Hepatocyte (in vitro differentiated cells): Measurements from ENCODE around the gene EVX2. TPM values are rescaled to one million over a fixed set of nuclear protein-coding genes. Genes with fewer than 3 reads are reported as not detected.

Experiments used
- DNase-seq: peaks from one replicate; pipeline ENCODE4 v3.0.0-alpha.2; 2016; ENCODE audit warnings: low spot score
- H2AFZ ChIP-seq: fragments of 200-600 bp; sonication (generic); 2 replicates; pipeline ENCODE4 v1.6.0; 2016; ENCODE audit warnings: antibody characterized with exemption, mild to moderate bottlenecking
- H3K27ac ChIP-seq: fragments of 200-600 bp; sonication (generic); 2 replicates; pipeline ENCODE4 v1.5.1; 2016; ENCODE audit warnings: mild to moderate bottlenecking
- H3K27me3 ChIP-seq: fragments of 200-600 bp; sonication (generic); 2 replicates; pipeline ENCODE4 v1.6.1; 2016
- H3K36me3 ChIP-seq: fragments of 200-600 bp; sonication (generic); replicated peaks from 2 replicates; pipeline ENCODE4 v1.5.1; 2016; ENCODE audit warnings: low read depth; ENCODE audit not compliant: insufficient read depth
- H3K4me1 ChIP-seq: fragments of 200-600 bp; sonication (generic); 2 replicates; pipeline ENCODE4 v1.5.1; 2016; ENCODE audit warnings: mild to moderate bottlenecking, moderate library complexity; ENCODE audit not compliant: insufficient read depth
- H3K4me2 ChIP-seq: fragments of 200-600 bp; sonication (generic); 2 replicates; pipeline ENCODE4 v1.6.0; 2016
- H3K4me3 ChIP-seq: fragments of 200-600 bp; sonication (generic); 2 replicates; pipeline ENCODE4 v1.5.1; 2016; ENCODE audit warnings: mild to moderate bottlenecking
- H3K79me2 ChIP-seq: fragments of 200-600 bp; sonication (generic); 2 replicates; pipeline ENCODE4 v1.6.0; 2017; ENCODE audit warnings: mild to moderate bottlenecking
- H3K9me2 ChIP-seq: fragments of 200-600 bp; sonication (generic); replicated peaks from 2 replicates; pipeline ENCODE4 v1.6.0; 2017; ENCODE audit warnings: mild to moderate bottlenecking; ENCODE audit not compliant: insufficient read depth
- H3K9me3 ChIP-seq: fragments of 200-600 bp; sonication (generic); 2 replicates; pipeline ENCODE4 v1.5.1; 2016; ENCODE audit warnings: low read depth, mild to moderate bottlenecking
- H4K20me1 ChIP-seq: fragments of 200-600 bp; sonication (generic); 2 replicates; pipeline ENCODE4 v1.6.0; 2016; ENCODE audit warnings: mild to moderate bottlenecking; ENCODE audit not compliant: insufficient read depth, poor library complexity, severe bottlenecking
- EZH2 ChIP-seq: fragments of 200-600 bp; sonication (generic); IDR thresholded peaks from 2 replicates; pipeline ENCODE4 v1.6.1; 2016; ENCODE audit warnings: antibody characterized with exemption, mild to moderate bottlenecking, borderline replicate concordance
- EZH2phosphoT487 ChIP-seq: fragments of 200-600 bp; sonication (generic); IDR thresholded peaks from one replicate; pipeline ENCODE4 v1.6.1; 2018; ENCODE audit warnings: antibody characterized with exemption, mild to moderate bottlenecking, low read depth, moderate library complexity; ENCODE audit not compliant: unreplicated experiment, severe bottlenecking
- WGBS: methylation state at CpG from one replicate; pipeline ENCODE4 v1.1.6; 2016; ENCODE audit warnings: low lambda C conversion rate; ENCODE audit errors: missing lambda C conversion rate; 5-methylcytosine and 5-hydroxymethylcytosine counted together
- polyA plus RNA-seq: library from polyadenylated mRNA; unstranded; fragments of >200 nt; fragmentation: Nextera tagmentation; extraction: Ambion mirVana; gene quantifications from 2 replicates; pipeline ENCODE4 v1.2.1, GENCODE V29; 2016
- total RNA-seq: library from RNA; depleted of rRNA; stranded (reverse); fragments of >200 nt; gene quantifications from 2 replicates; pipeline ENCODE4 v1.2.3, GENCODE V29; 2014
- TF ChIP-seq, protein P1 (sequence below): fragments of 200-600 bp; sonication (generic); IDR thresholded peaks from 2 replicates; pipeline ENCODE4 v1.5.1; 2016; ENCODE audit warnings: antibody characterized with exemption, mild to moderate bottlenecking; ENCODE audit not compliant: poor library complexity

Gene EVX2
- total and polyA plus RNA-seq, 2 experiments from 2014 or later: 1.7 to 3.5 TPM

DNA sequence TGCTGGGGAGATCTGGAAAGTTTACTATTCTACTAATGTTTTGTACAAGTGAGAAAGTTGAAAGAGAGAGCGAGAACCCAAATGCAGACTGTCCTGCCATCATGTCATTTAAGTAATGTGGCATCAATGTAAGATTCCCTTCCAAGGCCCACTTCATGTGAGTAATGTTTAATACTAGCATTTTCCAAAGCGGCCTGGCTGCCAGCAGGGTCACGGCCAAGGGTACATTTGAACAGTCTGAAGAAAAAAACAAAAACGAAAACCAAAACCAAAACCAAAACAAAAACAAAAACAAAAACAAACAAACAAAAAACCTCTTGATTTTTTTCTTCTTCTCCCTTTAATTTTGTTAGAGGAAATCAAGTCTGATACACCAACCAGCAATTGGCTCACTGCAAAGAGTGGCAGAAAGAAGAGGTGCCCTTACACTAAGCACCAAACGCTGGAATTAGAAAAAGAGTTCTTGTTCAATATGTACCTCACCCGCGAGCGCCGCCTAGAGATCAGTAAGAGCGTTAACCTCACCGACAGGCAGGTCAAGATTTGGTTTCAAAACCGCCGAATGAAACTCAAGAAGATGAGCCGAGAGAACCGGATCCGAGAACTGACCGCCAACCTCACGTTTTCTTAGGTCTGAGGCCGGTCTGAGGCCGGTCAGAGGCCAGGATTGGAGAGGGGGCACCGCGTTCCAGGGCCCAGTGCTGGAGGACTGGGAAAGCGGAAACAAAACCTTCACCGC lies 35.0 kb upstream of the EVX2 start:
- no peaks in the 10 kb centered on the region for H3K9me3 ChIP-seq
- H3K36me3 ChIP-seq: no peaks in the 10 kb centered on the region
- WGBS: 39% methylated on average over 24 of the region's 24 CpGs
- no peak overlapping the region for H3K4me2 ChIP-seq
- peaks cover 99% of the 10 kb centered on the region for H3K27me3 ChIP-seq
- no peaks in the 10 kb centered on the region for H3K9me2 ChIP-seq
- DNase-seq: no peak
- peaks cover 13% of the 10 kb centered on the region for H3K4me1 ChIP-seq
- peaks cover 66% of the 10 kb centered on the region for H4K20me1 ChIP-seq
- H3K4me3 ChIP-seq: no peak overlapping the region
- peaks cover 33% of the 10 kb centered on the region for H3K79me2 ChIP-seq
- no peak overlapping the region for H2AFZ ChIP-seq
- TF ChIP-seq EZH2 (no peak), EZH2phosphoT487 (no peak)
- TF ChIP-seq, protein P1, sequence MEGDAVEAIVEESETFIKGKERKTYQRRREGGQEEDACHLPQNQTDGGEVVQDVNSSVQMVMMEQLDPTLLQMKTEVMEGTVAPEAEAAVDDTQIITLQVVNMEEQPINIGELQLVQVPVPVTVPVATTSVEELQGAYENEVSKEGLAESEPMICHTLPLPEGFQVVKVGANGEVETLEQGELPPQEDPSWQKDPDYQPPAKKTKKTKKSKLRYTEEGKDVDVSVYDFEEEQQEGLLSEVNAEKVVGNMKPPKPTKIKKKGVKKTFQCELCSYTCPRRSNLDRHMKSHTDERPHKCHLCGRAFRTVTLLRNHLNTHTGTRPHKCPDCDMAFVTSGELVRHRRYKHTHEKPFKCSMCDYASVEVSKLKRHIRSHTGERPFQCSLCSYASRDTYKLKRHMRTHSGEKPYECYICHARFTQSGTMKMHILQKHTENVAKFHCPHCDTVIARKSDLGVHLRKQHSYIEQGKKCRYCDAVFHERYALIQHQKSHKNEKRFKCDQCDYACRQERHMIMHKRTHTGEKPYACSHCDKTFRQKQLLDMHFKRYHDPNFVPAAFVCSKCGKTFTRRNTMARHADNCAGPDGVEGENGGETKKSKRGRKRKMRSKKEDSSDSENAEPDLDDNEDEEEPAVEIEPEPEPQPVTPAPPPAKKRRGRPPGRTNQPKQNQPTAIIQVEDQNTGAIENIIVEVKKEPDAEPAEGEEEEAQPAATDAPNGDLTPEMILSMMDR: peak; percentile 37
- no peak overlapping the region for H3K27ac ChIP-seq

DNA sequence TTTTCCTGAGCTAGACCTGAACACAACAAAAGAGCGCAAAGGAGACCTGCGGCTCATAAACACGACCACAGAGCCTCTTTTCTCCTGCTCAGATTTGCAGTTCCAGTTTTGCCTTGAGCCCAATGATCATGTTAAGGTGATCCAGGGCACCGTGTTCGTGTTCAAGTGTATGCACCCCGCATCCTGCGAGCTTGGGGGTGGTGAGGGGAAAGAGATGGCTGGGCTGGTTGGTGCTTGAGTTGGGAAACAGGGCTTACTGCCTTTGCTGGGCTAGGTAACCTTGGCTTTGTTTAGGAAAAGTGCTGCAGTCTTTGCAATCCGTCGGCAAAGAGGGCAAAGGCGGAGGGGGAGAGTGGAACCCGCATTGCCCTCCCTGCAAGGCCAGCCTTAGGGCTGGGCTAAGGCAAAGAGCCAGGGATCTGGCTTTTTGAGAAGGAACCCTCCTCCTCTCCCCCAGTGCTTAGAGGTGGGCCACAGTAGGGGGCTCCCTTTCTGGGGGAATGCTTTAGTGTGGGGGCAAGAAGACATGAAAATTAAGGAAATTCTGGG lies 34.1 kb upstream of the EVX2 start:
- Histone ChIP-seq H2AFZ (no peak overlapping the region), H3K4me2 (no peak overlapping the region)
- TF ChIP-seq EZH2 (no peak), EZH2phosphoT487 (no peak)
- TF ChIP-seq, protein P1: no peak

DNA sequence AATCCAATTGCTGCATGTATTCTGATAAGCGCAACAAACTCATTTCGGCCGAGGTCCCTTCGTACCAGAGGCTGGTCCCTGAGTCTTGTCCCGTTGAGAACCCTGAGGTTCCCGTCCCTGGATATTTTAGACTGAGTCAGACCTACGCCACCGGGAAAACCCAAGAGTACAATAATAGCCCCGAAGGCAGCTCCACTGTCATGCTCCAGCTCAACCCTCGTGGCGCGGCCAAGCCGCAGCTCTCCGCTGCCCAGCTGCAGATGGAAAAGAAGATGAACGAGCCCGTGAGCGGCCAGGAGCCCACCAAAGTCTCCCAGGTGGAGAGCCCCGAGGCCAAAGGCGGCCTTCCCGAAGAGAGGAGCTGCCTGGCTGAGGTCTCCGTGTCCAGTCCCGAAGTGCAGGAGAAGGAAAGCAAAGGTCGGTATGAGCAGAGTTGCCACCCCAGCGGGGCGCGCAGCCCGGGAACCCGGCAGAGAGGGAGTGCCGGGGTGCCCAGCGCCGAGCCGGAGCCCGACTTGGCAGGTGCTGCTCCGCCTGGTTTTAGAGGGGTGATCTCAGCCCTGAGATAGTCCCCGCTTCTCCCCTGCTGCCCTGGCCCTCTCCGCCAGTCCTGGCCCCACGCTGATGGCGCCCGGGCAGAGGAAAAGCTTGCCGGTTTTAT lies 33.5 kb upstream of the EVX2 start:
- peaks cover 79% of the 10 kb centered on the region for H4K20me1 ChIP-seq
- peaks cover 48% of the 10 kb centered on the region for H3K79me2 ChIP-seq
- no peak overlapping the region for H3K27ac ChIP-seq
- no peak for DNase-seq
- H3K4me2 ChIP-seq: no peak overlapping the region
- TF ChIP-seq, protein P1: no peak
- TF ChIP-seq EZH2 (no peak), EZH2phosphoT487 (no peak)
- WGBS: 75% methylated on average over 40 of the region's 40 CpGs
- H3K9me3 ChIP-seq: peaks cover 3% of the 10 kb centered on the region
- peaks cover 99% of the 10 kb centered on the region for H3K27me3 ChIP-seq
- H3K36me3 ChIP-seq: no peaks in the 10 kb centered on the region
- H2AFZ ChIP-seq: no peak overlapping the region
- H3K4me1 ChIP-seq: peaks cover under 1% of the 10 kb centered on the region
- no peaks in the 10 kb centered on the region for H3K9me2 ChIP-seq
- H3K4me3 ChIP-seq: no peak overlapping the region

More for the DNA sequence above, 34.1 kb upstream of the EVX2 start:
- Histone ChIP-seq H3K9me3 (peaks cover 3% of the 10 kb centered on the region), H3K27ac (no peak overlapping the region), H3K9me2 (no peaks in the 10 kb centered on the region), H3K4me3 (no peak overlapping the region), H3K79me2 (peaks cover 42% of the 10 kb centered on the region), H3K27me3 (peaks cover 99% of the 10 kb centered on the region), H3K36me3 (no peaks in the 10 kb centered on the region), H4K20me1 (peaks cover 75% of the 10 kb centered on the region), H3K4me1 (peaks cover 7% of the 10 kb centered on the region)
- DNase-seq: no peak
- 53% methylated on average over 11 of the region's 11 CpGs for whole genome bisulfite sequencing
